ENCODE measurements around the gene PGLYRP4. TPM values are rescaled to one million over a fixed set of nuclear protein-coding genes. Genes with fewer than 3 reads are reported as not detected.

Gene PGLYRP4
- polyA plus RNA-seq, 3 donors: not detected

DNA sequence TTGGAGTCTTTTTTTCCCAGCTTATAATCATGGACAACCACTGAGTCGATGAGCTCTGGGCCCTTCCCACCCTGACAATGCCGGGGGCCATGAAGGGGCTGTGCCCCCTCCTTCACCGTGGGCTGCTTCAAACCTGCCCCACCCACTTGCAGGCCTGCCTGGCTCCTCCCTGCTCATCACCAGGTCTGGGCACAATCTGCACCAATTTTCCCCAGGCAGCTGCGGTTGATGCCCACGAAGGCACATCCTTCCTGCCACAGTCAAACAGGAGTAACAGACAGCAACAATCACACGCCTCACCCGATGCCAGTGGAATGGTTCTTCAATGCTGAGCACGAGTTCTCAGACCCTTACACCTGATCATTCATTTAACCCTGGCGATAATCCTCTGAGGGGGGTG lies 54.8 kb downstream of the PGLYRP4 start:
- Mint-ChIP-seq H3K9me3 (no peaks in the 10 kb centered on the region), H3K27me3 (ENCODE audit: low read depth in 3 of 3) (peaks cover 10 to 12% (median 10%) of the 10 kb centered on the region in 3 donors), H3K36me3 (no peaks in the 10 kb centered on the region), H3K4me1 (peaks cover 16% of the 10 kb centered on the region), H3K4me3 (peak overlapping the region in 1 of 2 donors; percentile 40), H3K27ac (no peak overlapping the region)
- no peaks in the 10 kb centered on the region for H4K20me1 ChIP-seq (ENCODE audit: insufficient read depth, low read length)
- no peak overlapping the region for H2AFZ ChIP-seq (ENCODE audit: insufficient read depth, low read depth, low read length, poor library complexity, severe bottlenecking)
- H3K4me1 ChIP-seq (ENCODE audit: control insufficient read depth in 1 of 2, insufficient read depth in 2 of 2, low read length in 2 of 2): peaks cover 0 to 5% of the 10 kb centered on the region in 2 donors
- no peaks in the 10 kb centered on the region for H3K79me2 ChIP-seq (ENCODE audit: insufficient read depth, low read length)
- H3K9me3 ChIP-seq (replicated peaks in 1 of 2; ENCODE audit: control insufficient read depth in 1 of 2, insufficient read depth in 1 of 2, low read length in 2 of 2): no peaks in the 10 kb centered on the region
- no peaks in the 10 kb centered on the region for H3K36me3 ChIP-seq (replicated peaks in 1 of 2; ENCODE audit: control insufficient read depth in 1 of 2, insufficient read depth in 2 of 2, low read length in 2 of 2)
- H3K4me2 ChIP-seq (replicated peaks; ENCODE audit: extremely low read depth, low read length, poor library complexity, severe bottlenecking): no peak overlapping the region
- 50% methylated on average over 4 of the region's 9 CpGs for WGBS (ENCODE audit: insufficient coverage)
- H3K27me3 ChIP-seq (ENCODE audit: control insufficient read depth in 2 of 2, insufficient read depth in 2 of 2, low read length in 2 of 2): no peaks in the 10 kb centered on the region
- no peak for DNase-seq
- no peak overlapping the region for H3K9ac ChIP-seq (ENCODE audit: insufficient read depth, low read length, poor library complexity, severe bottlenecking)
- intact Hi-C loops (cut with micrococcal nuclease): no loop called here
- H3K4me3 ChIP-seq (replicated peaks in 1 of 3; ENCODE audit: low read depth in 2 of 3, low read length in 3 of 3): no peak overlapping the region
- no peak overlapping the region for H3K27ac ChIP-seq (ENCODE audit: low read depth in 1 of 2, low read length in 2 of 2)
- TF ChIP-seq, protein P1, sequence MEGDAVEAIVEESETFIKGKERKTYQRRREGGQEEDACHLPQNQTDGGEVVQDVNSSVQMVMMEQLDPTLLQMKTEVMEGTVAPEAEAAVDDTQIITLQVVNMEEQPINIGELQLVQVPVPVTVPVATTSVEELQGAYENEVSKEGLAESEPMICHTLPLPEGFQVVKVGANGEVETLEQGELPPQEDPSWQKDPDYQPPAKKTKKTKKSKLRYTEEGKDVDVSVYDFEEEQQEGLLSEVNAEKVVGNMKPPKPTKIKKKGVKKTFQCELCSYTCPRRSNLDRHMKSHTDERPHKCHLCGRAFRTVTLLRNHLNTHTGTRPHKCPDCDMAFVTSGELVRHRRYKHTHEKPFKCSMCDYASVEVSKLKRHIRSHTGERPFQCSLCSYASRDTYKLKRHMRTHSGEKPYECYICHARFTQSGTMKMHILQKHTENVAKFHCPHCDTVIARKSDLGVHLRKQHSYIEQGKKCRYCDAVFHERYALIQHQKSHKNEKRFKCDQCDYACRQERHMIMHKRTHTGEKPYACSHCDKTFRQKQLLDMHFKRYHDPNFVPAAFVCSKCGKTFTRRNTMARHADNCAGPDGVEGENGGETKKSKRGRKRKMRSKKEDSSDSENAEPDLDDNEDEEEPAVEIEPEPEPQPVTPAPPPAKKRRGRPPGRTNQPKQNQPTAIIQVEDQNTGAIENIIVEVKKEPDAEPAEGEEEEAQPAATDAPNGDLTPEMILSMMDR (IDR thresholded peaks at IDR 0.05): no peak

DNA sequence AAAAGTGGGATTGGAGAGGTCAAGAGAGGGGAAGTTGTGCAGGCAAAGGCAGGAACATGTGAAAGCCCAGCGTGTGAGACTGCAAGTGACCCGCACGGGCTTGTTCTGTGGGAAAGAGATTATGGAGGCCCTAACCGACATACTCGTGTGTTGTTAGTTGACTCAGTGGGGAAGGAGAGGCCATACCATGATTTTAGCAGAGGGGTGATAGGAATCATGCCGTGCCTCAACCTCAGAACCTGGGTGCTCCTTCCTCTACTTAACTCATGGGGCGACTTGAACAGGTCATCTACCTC lies 55.2 kb downstream of the PGLYRP4 start:
- Mint-ChIP-seq H3K27me3 (ENCODE audit: low read depth in 3 of 3) (peaks cover 10 to 12% (median 10%) of the 10 kb centered on the region in 3 donors), H3K4me1 (peaks cover 16% of the 10 kb centered on the region), H3K4me3 (no peak overlapping the region), H3K27ac (peak overlapping the region in 1 of 7 donors; percentile 51), H3K36me3 (no peaks in the 10 kb centered on the region), H3K9me3 (peaks cover 0 to 3% (median 0%) of the 10 kb centered on the region in 7 donors)
- TF ChIP-seq, protein P1 (IDR thresholded peaks at IDR 0.05): no peak
- Histone ChIP-seq H3K9ac (ENCODE audit: insufficient read depth, low read length, poor library complexity, severe bottlenecking) (no peak overlapping the region), H3K4me3 (replicated peaks in 1 of 3; ENCODE audit: low read depth in 2 of 3, low read length in 3 of 3) (no peak overlapping the region), H3K4me1 (ENCODE audit: control insufficient read depth in 1 of 2, insufficient read depth in 2 of 2, low read length in 2 of 2) (peaks cover 0 to 5% of the 10 kb centered on the region in 2 donors), H3K9me3 (replicated peaks in 1 of 2; ENCODE audit: control insufficient read depth in 1 of 2, insufficient read depth in 1 of 2, low read length in 2 of 2) (no peaks in the 10 kb centered on the region), H3K27me3 (ENCODE audit: control insufficient read depth in 2 of 2, insufficient read depth in 2 of 2, low read length in 2 of 2) (no peaks in the 10 kb centered on the region), H2AFZ (ENCODE audit: insufficient read depth, low read depth, low read length, poor library complexity, severe bottlenecking) (no peak overlapping the region), H4K20me1 (ENCODE audit: insufficient read depth, low read length) (no peaks in the 10 kb centered on the region), H3K79me2 (ENCODE audit: insufficient read depth, low read length) (no peaks in the 10 kb centered on the region), H3K4me2 (replicated peaks; ENCODE audit: extremely low read depth, low read length, poor library complexity, severe bottlenecking) (no peak overlapping the region), H3K27ac (ENCODE audit: low read depth in 1 of 2, low read length in 2 of 2) (no peak overlapping the region), H3K36me3 (replicated peaks in 1 of 2; ENCODE audit: control insufficient read depth in 1 of 2, insufficient read depth in 2 of 2, low read length in 2 of 2) (no peaks in the 10 kb centered on the region)
- intact Hi-C loops (cut with micrococcal nuclease): no loop called here
- 53% methylated on average over 5 of the region's 7 CpGs for WGBS (ENCODE audit: insufficient coverage)
- DNase-seq: no peak

Data from CD14-positive monocyte (primary cell).